ENCODE measurements around the gene ZNF331. TPM values are rescaled to one million over a fixed set of nuclear protein-coding genes. Genes with fewer than 3 reads are reported as not detected.

ZNF331 gene
- total RNA-seq, 1 donor = 177 TPM

GRCh38 chr19:53624771-53625545 lies 87.0 kb downstream of the ZNF331 start:
- Histone ChIP-seq H3K27me3 (ENCODE audit: insufficient read depth, low read length) (no peaks in the 10 kb centered on the region), H3K9me3 (ENCODE audit: low read depth, low read length) (no peaks in the 10 kb centered on the region), H3K4me1 (ENCODE audit: insufficient read depth, low read length) (no peaks in the 10 kb centered on the region), H3K4me3 (ENCODE audit: low read length) (no peak overlapping the region)

GRCh38 chr19:53626486-53626885 lies 88.5 kb downstream of the ZNF331 start:
- H3K27me3 ChIP-seq (ENCODE audit: insufficient read depth, low read length) = no peaks in the 10 kb centered on the region
- H3K4me1 ChIP-seq (ENCODE audit: insufficient read depth, low read length) = no peaks in the 10 kb centered on the region
- no peak overlapping the region for H3K4me3 ChIP-seq (ENCODE audit: low read length)
- H3K9me3 ChIP-seq (ENCODE audit: low read depth, low read length) = no peaks in the 10 kb centered on the region

GRCh38 chr19:53626976-53627375 lies 89.0 kb downstream of the ZNF331 start:
- Histone ChIP-seq H3K9me3 (ENCODE audit: low read depth, low read length) (no peaks in the 10 kb centered on the region), H3K4me1 (ENCODE audit: insufficient read depth, low read length) (no peaks in the 10 kb centered on the region), H3K4me3 (ENCODE audit: low read length) (no peak overlapping the region), H3K27me3 (ENCODE audit: insufficient read depth, low read length) (no peaks in the 10 kb centered on the region)

Other genes starting within 250 kb of the ZNF331 start
- 19.3 TPM for gene ZNF845, start 204.4 kb upstream of the ZNF331 start, total RNA-seq
- 18.6 TPM for gene ZNF525, start 172.4 kb upstream of the ZNF331 start, total RNA-seq
- 16.7 TPM for gene ZNF765, start 143.0 kb upstream of the ZNF331 start, total RNA-seq
- gene ZNF761, start 106.2 kb upstream of the ZNF331 start, total RNA-seq = 8.1 TPM
- 4.4 TPM for gene ZNF813, start 70.4 kb upstream of the ZNF331 start, total RNA-seq
- not detected for gene DPRX, start 93.9 kb downstream of the ZNF331 start, total RNA-seq